Ascending aorta (tissue), 2 donors: ENCODE results near the gene VWA7. TPM values are rescaled to one million over a fixed set of nuclear protein-coding genes. Genes with fewer than 3 reads are reported as not detected.

Experiments used
- DNase-seq, 2 donors: peaks; one replicate each; pipeline ENCODE4 v3.0.0-alpha.2; 2019; ENCODE audit warnings: low spot score in 2 of 2
- H3K27ac ChIP-seq, 2 donors: fragments of 200-600 bp; sonication (generic); one replicate each; pipeline ENCODE4 v1.5.1; 2016 to 2017; ENCODE audit warnings: mild to moderate bottlenecking in 1 of 2
- H3K27me3 ChIP-seq: fragments of 200-600 bp; sonication (generic); one replicate; pipeline ENCODE4 v1.5.1; 2017
- H3K36me3 ChIP-seq, 2 donors: fragments of 200-600 bp; sonication (generic); one replicate each; pipeline ENCODE4 v1.5.1; 2016
- H3K4me1 ChIP-seq, 2 donors: fragments of 200-600 bp; sonication (generic); one replicate each; pipeline ENCODE4 v1.5.1; 2016 to 2017; ENCODE audit warnings: mild to moderate bottlenecking in 1 of 2
- H3K4me3 ChIP-seq, 2 donors: fragments of 200-600 bp; sonication (generic); one replicate each; pipeline ENCODE4 v1.5.1; 2016 to 2017; ENCODE audit warnings: mild to moderate bottlenecking in 1 of 2
- H3K9me3 ChIP-seq, 2 donors: fragments of 200-600 bp; sonication (generic); one replicate each; pipeline ENCODE4 v1.5.1; 2016
- CTCF ChIP-seq, 3 experiments: fragments of 200-600 bp in 2 of 3; fragments of 450-650 bp in 1 of 3; sonication (generic) in 2 of 3; IDR thresholded peaks; one replicate each; pipeline ENCODE4 v1.5.1; 2016 to 2019; ENCODE audit warnings: antibody characterized with exemption in 3 of 3, mild to moderate bottlenecking in 1 of 3, moderate library complexity in 1 of 3
- intact Hi-C: fragments of 100-400 bp; cut with DNase I; formaldehyde crosslinking; loops from one replicate; pipeline ENCODE4 v1.15.1; 2023
- total RNA-seq: library from RNA; depleted of rRNA; stranded (reverse); fragments of >200 nt; gene quantifications from one replicate; pipeline ENCODE4 v1.1.0, GENCODE V29; 2016

Gene VWA7
- total RNA-seq, 1 donor from 2014 or later = not detected

- no peak for TF ChIP-seq CTCF (IDR thresholded peaks at IDR 0.05)
- DNase-seq = no peak
- no peaks in the 10 kb centered on the region for H3K36me3 ChIP-seq
- H3K27ac ChIP-seq = no peak overlapping the region
- H3K4me1 ChIP-seq = no peaks in the 10 kb centered on the region
- intact Hi-C loops = no loop called here
- H3K4me3 ChIP-seq = no peak overlapping the region
- no peaks in the 10 kb centered on the region for H3K9me3 ChIP-seq
- H3K27me3 ChIP-seq = no peaks in the 10 kb centered on the region
These were observed 24.3 kb downstream of the VWA7 start for GRCh38 chr6:31752739-31753319.

DNA sequence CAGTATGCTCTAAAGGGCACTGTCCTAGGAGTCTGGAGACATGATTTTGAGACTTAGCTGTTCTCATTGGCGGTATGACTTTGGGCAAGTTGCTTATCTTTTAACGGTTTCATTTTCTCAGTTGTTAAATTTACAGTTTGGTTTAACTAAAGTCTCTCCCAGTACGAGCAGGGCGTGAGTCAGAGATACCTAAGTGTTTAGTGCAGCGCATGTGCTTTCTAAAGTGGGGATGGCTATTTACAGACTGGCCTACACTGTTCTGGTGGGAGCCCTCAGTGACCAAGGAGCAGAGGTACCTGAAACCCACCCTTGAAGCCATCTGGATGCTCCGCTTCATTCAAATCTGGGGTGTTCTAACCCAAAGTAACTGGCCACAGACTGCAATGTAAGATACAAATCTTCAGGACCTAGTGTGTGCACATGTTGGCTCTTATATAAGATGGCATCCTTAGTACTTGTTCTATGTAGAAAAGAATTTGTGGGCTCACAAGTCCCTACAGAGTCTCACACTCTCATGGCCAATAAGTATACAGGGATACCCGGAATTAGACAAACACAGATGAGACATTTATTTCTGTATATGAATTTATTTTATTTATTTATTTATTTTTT lies 26.6 kb downstream of the VWA7 start:
- H3K9me3 ChIP-seq = no peaks in the 10 kb centered on the region
- intact Hi-C loops = no loop called here
- no peak for TF ChIP-seq CTCF (IDR thresholded peaks at IDR 0.05)
- no peak overlapping the region for H3K27ac ChIP-seq
- no peaks in the 10 kb centered on the region for H3K4me1 ChIP-seq
- H3K4me3 ChIP-seq = no peak overlapping the region
- H3K36me3 ChIP-seq = no peaks in the 10 kb centered on the region
- no peak for DNase-seq
- H3K27me3 ChIP-seq = no peaks in the 10 kb centered on the region

DNA sequence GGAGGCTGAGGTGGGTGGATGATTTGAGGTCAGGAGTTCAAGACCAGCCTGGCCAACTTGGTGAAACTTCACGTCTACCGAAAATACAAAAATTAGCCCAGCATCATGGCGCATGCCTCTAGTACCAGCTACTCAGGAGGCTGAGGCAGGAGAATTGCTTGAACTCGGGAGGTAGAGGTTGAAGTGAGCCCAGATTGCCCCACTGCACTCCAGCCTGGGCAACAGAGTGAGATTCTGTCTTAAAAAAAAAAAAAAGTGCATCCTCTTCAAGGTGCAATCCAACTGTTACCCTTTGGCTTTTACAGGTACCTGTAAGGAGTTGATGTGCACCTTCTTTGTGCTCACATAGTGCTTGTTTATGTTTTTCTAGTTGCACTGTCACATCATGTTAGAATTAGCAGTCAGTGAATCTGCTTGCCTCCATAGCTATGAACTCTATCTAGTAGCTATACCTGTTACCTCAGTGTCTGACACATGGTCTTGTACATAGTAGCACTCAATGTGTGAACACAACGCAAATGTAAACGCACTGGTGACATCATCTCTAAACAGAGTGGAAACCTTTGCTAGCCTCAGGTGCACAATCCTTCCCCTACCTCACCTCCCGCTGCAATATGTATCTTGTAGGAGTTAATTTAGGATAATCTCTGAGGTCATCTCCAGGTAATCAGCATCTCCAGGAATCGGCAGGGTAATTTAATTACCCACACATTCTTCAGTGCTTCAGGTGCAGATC lies 27.7 kb downstream of the VWA7 start:
- intact Hi-C loops = no loop called here
- no peaks in the 10 kb centered on the region for H3K4me1 ChIP-seq
- TF ChIP-seq CTCF (IDR thresholded peaks at IDR 0.05) = no peak
- H3K4me3 ChIP-seq = no peak overlapping the region
- H3K27ac ChIP-seq = no peak overlapping the region
- no peaks in the 10 kb centered on the region for H3K9me3 ChIP-seq
- H3K36me3 ChIP-seq = no peaks in the 10 kb centered on the region
- no peaks in the 10 kb centered on the region for H3K27me3 ChIP-seq
- DNase-seq = no peak

DNA sequence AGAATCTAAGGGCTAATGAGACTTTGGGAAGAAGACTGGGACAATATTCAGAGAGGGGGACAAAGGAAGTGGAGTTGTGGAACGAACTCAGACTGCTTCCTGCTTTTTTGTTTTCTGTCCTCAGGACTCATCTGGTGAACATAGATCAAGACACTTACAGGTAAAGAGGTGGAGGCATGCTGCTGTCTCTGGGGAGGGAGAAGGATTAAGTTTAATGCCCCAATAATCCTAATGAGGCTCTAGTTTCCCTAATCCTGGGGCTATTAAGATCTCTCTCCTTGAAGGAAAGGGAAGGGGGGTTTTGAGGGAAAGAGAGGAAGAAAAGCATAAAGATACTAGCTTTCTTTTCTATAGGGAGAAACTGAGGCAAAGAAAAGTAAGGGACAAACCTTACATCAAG lies 32.7 kb downstream of the VWA7 start:
- intact Hi-C loops = no loop called here
- Histone ChIP-seq H3K27ac (no peak overlapping the region), H3K4me3 (no peak overlapping the region), H3K36me3 (no peaks in the 10 kb centered on the region), H3K27me3 (no peaks in the 10 kb centered on the region), H3K4me1 (peaks cover 5 to 7% of the 10 kb centered on the region in 2 donors), H3K9me3 (no peaks in the 10 kb centered on the region)
- DNase-seq = no peak
- TF ChIP-seq CTCF (IDR thresholded peaks at IDR 0.05) = no peak

DNA sequence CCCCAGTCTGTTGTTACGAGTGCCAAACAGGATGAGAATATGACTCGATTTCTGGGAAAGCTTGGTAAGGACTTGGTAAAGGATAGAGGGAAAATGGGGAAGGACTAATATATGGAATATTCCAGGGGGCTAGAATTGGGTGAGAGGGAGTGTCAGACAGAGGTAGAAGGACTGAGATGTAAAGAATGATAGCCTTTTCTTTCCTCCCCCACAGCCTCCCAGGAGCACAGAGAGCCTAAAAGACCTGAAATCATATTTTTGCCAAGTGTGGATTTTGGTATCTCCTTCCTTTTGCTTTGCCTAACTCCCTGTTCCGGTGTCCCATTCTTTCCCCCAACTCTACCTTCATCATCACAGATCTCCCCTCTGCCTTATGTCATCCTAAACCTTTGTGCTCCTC lies 34.2 kb downstream of the VWA7 start:
- no peaks in the 10 kb centered on the region for H3K27me3 ChIP-seq
- no peaks in the 10 kb centered on the region for H3K9me3 ChIP-seq
- H3K4me3 ChIP-seq = no peak overlapping the region
- no peak overlapping the region for H3K27ac ChIP-seq
- no peaks in the 10 kb centered on the region for H3K36me3 ChIP-seq
- no peak for TF ChIP-seq CTCF (IDR thresholded peaks at IDR 0.05)
- intact Hi-C loops = no loop called here
- H3K4me1 ChIP-seq = peaks cover 5 to 15% of the 10 kb centered on the region in 2 donors
- DNase-seq = no peak
